Thyroid gland (tissue), 4 donors: ENCODE measurements around the gene TRAF7.

Experiments used
- CTCF ChIP-seq, 6 experiments: fragments of 200-600 bp in 3 of 6; fragments of 450-650 bp in 3 of 6; sonication (generic) in 3 of 6; IDR thresholded peaks; one replicate each; pipeline ENCODE4 v1.5.1; 2016 to 2019; ENCODE audit warnings: antibody characterized with exemption in 6 of 6, mild to moderate bottlenecking in 2 of 6, inconsistent platforms in 1 of 6, moderate library complexity in 1 of 6
- POLR2A ChIP-seq, 2 donors: fragments of 450-650 bp; IDR thresholded peaks; one replicate each; pipeline ENCODE4 v1.6.1; 2017; ENCODE audit warnings: antibody characterized with exemption in 2 of 2, mild to moderate bottlenecking in 2 of 2, moderate library complexity in 1 of 2

- no peak for TF ChIP-seq CTCF (IDR thresholded peaks at IDR 0.05)
- no peak for TF ChIP-seq POLR2A (IDR thresholded peaks at IDR 0.05)
These were observed 7.1 kb downstream of the TRAF7 start for GRCh38 chr16:2162676-2163118.
